Osteoblast (primary cell): Measurements from ENCODE around the gene ALDH1B1. TPM values are rescaled to one million over a fixed set of nuclear protein-coding genes. Genes with fewer than 3 reads are reported as not detected.

Experiments used
- DNase-seq: peaks from one replicate; pipeline ENCODE4 v3.0.0; 2011; ENCODE audit warnings: low spot score, mixed read lengths; ENCODE audit not compliant: insufficient read length; ENCODE audit errors: missing footprints
- H2AFZ ChIP-seq: 2 replicates; pipeline ENCODE4 v1.6.0; 2011; ENCODE audit warnings: mild to moderate bottlenecking, low read length
- H3K27ac ChIP-seq: 2 replicates; pipeline ENCODE4 v1.5.1; 2011; ENCODE audit warnings: mild to moderate bottlenecking, low read depth, low read length, moderate library complexity
- H3K27me3 ChIP-seq: 2 replicates; pipeline ENCODE4 v1.6.0; 2012; ENCODE audit warnings: mild to moderate bottlenecking, control low read depth, inconsistent platforms, low read length, moderate library complexity; ENCODE audit not compliant: insufficient read depth
- H3K36me3 ChIP-seq: 2 replicates; pipeline ENCODE4 v1.5.1; 2011; ENCODE audit warnings: mild to moderate bottlenecking, low read length, control low read depth, moderate library complexity; ENCODE audit not compliant: insufficient read depth
- H3K4me1 ChIP-seq: 2 replicates; pipeline ENCODE4 v1.5.1; 2011; ENCODE audit warnings: mild to moderate bottlenecking, low read length, control low read depth, moderate library complexity; ENCODE audit not compliant: insufficient read depth
- H3K4me2 ChIP-seq: 2 replicates; pipeline ENCODE4 v1.6.0; 2011; ENCODE audit warnings: mild to moderate bottlenecking, low read length; ENCODE audit not compliant: insufficient read depth
- H3K4me3 ChIP-seq: fragments of 200-600 bp; sonication (generic); 3 replicates; pipeline ENCODE4 v1.5.1; 2012; ENCODE audit warnings: mild to moderate bottlenecking, low read length, inconsistent platforms; ENCODE audit not compliant: insufficient read depth
- H3K79me2 ChIP-seq: 2 replicates; pipeline ENCODE4 v1.6.0; 2012; ENCODE audit warnings: mild to moderate bottlenecking, low read length, control low read depth, inconsistent platforms; ENCODE audit not compliant: insufficient read depth
- H3K9me3 ChIP-seq: 2 replicates; pipeline ENCODE4 v1.5.1; 2011; ENCODE audit warnings: low read depth, low read length, control low read depth
- H4K20me1 ChIP-seq: 2 replicates; pipeline ENCODE4 v1.6.0; 2012; ENCODE audit warnings: mild to moderate bottlenecking, low read length, control low read depth; ENCODE audit not compliant: insufficient read depth
- total RNA-seq: library from RNA; depleted of rRNA; stranded (reverse); fragments of >200 nt; gene quantifications from 2 replicates; pipeline ENCODE4 v1.2.3, GENCODE V29; 2012
- TF ChIP-seq, protein P1 (sequence below): IDR thresholded peaks from 2 replicates; pipeline ENCODE4 v1.5.1; 2011; ENCODE audit warnings: mild to moderate bottlenecking, low read depth, low read length, moderate library complexity; ENCODE audit errors: extremely low read depth

ALDH1B1 gene
- total RNA-seq, 1 donor: 38.0 TPM

DNA sequence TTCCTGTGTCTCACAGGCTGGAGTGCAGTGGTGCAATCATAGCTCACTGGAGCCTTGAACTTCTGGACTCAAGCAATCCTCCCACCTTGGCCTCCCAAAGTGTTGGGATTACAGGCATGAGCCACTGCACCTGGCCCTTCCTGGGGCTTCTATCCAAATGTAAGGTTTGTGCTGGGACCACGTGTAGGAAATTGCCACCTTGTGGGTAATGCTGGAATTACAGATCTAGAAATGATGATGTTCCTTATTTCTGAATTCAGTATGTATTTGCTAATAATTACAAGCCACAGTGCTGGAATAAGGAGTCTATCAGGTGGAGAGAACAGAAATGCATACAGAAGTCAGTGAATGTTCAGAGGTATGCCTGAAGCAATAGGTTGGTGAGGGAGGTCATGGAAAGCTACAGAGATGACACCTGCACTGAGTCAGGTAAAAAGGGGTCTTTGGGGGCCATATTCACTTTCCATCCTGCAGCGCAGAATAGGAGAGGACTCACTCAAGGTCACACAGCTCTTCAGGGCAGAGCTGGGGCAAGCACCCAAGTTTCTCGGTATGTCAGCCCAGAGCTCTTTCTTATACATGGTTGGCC is 40.5 kb downstream of the ALDH1B1 start:
- TF ChIP-seq, protein P1, sequence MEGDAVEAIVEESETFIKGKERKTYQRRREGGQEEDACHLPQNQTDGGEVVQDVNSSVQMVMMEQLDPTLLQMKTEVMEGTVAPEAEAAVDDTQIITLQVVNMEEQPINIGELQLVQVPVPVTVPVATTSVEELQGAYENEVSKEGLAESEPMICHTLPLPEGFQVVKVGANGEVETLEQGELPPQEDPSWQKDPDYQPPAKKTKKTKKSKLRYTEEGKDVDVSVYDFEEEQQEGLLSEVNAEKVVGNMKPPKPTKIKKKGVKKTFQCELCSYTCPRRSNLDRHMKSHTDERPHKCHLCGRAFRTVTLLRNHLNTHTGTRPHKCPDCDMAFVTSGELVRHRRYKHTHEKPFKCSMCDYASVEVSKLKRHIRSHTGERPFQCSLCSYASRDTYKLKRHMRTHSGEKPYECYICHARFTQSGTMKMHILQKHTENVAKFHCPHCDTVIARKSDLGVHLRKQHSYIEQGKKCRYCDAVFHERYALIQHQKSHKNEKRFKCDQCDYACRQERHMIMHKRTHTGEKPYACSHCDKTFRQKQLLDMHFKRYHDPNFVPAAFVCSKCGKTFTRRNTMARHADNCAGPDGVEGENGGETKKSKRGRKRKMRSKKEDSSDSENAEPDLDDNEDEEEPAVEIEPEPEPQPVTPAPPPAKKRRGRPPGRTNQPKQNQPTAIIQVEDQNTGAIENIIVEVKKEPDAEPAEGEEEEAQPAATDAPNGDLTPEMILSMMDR: peak; percentile 62
- DNase-seq: peak; percentile 44

DNA sequence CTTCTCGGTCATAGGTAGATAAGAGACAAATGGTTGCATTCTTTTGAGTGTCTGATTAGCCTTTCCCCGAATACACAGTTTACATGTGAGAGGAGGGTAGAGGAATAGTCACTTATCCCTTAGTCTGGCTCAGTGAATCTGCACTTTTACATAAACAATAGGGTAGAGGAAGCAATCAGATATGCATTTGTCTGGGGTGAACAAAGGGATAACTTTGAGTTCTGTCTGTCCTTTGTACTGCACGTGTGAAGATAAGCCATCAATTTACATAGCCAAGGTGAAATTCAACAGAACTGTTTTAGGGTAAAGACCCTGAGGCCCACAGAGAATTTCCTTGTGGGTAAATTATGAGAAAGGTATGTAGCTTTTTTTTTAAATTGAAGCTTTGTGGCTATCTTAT is 41.9 kb downstream of the ALDH1B1 start:
- no peaks in the 10 kb centered on the region for H3K36me3 ChIP-seq
- H3K27ac ChIP-seq: no peak overlapping the region
- peaks cover 9% of the 10 kb centered on the region for H3K4me1 ChIP-seq
- H2AFZ ChIP-seq: no peak overlapping the region
- no peaks in the 10 kb centered on the region for H3K9me3 ChIP-seq
- no peaks in the 10 kb centered on the region for H4K20me1 ChIP-seq
- H3K79me2 ChIP-seq: no peaks in the 10 kb centered on the region
- no peak for DNase-seq
- no peak overlapping the region for H3K4me3 ChIP-seq
- H3K27me3 ChIP-seq: peaks cover 14% of the 10 kb centered on the region
- H3K4me2 ChIP-seq: no peak overlapping the region
- TF ChIP-seq, protein P1: no peak

More for the DNA sequence above, 40.5 kb downstream of the ALDH1B1 start:
- Histone ChIP-seq H3K9me3 (no peaks in the 10 kb centered on the region), H3K27me3 (peaks cover 19% of the 10 kb centered on the region), H3K4me1 (peaks cover 9% of the 10 kb centered on the region), H3K4me3 (no peak overlapping the region), H3K27ac (no peak overlapping the region), H2AFZ (no peak overlapping the region), H4K20me1 (no peaks in the 10 kb centered on the region), H3K79me2 (no peaks in the 10 kb centered on the region), H3K36me3 (no peaks in the 10 kb centered on the region), H3K4me2 (no peak overlapping the region)

DNA sequence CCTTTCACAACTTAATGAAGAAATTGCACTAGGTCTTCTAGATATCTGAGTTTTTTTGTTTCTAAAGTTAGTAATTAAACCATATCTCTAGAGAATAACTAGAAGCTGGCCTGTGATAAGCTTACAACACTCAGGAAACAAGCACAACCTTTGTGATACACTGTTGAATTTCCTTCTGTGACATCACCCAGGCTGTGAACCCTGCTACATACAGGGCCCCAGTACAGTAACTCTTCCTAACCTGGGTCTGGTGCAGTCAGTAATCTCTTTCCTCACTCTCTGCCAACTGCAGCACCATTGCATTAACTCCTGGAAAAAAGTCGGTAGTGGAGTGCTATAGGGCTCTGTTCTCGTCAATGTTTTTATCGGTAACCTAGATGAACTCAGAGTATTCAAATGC is 42.4 kb downstream of the ALDH1B1 start:
- Histone ChIP-seq H3K27ac (no peak overlapping the region), H3K4me1 (peaks cover 9% of the 10 kb centered on the region)

DNA sequence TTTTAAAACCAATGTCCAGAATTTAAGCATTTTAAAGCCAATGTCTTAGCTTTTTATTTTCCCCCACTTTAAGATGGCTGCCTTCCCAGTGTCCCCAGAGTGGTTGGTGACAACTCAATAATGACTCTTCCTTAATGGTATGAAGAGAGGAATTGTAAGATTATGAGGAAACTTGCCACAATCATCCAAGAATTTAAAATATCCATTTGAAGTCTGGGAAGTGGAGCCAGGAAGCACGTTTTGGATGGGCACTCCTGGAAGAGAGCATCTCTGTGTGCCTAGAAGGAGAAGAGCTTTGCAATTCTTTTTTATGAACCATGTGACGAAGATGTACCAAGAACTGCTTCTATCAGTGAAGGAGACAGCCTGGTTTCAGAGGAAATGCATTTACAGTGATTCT is 43.0 kb downstream of the ALDH1B1 start:
- no peaks in the 10 kb centered on the region for H3K9me3 ChIP-seq
- H3K27me3 ChIP-seq: peaks cover 3% of the 10 kb centered on the region
- no peaks in the 10 kb centered on the region for H3K79me2 ChIP-seq
- TF ChIP-seq, protein P1: no peak
- H4K20me1 ChIP-seq: no peaks in the 10 kb centered on the region
- H3K36me3 ChIP-seq: no peaks in the 10 kb centered on the region
- H3K4me3 ChIP-seq: no peak overlapping the region
- no peak overlapping the region for H2AFZ ChIP-seq
- no peak for DNase-seq
- no peak overlapping the region for H3K4me2 ChIP-seq
- no peak overlapping the region for H3K27ac ChIP-seq
- H3K4me1 ChIP-seq: peaks cover 9% of the 10 kb centered on the region

More for the DNA sequence above, 42.4 kb downstream of the ALDH1B1 start:
- TF ChIP-seq, protein P1: no peak
- Histone ChIP-seq H3K4me2 (no peak overlapping the region), H3K27me3 (peaks cover 10% of the 10 kb centered on the region), H3K9me3 (no peaks in the 10 kb centered on the region), H4K20me1 (no peaks in the 10 kb centered on the region), H2AFZ (no peak overlapping the region), H3K4me3 (no peak overlapping the region), H3K79me2 (no peaks in the 10 kb centered on the region), H3K36me3 (no peaks in the 10 kb centered on the region)
- peak; percentile 27 for DNase-seq
